Neuronal stem cell (in vitro differentiated cells): ENCODE measurements around the gene NDC1.

Experiments
- DNase-seq: peaks from one replicate; pipeline ENCODE4 v3.0.0-alpha.2; 2013; ENCODE audit warnings: low spot score
- H2AFZ ChIP-seq: one replicate; pipeline ENCODE4 v1.6.1; 2013; ENCODE audit warnings: mild to moderate bottlenecking, low read length, inconsistent platforms
- H2AK5ac ChIP-seq: 2 replicates; pipeline ENCODE4 v1.6.1; 2013; ENCODE audit warnings: low read depth, mild to moderate bottlenecking, inconsistent platforms, low read length, moderate library complexity, mixed read lengths
- H2BK120ac ChIP-seq: 2 replicates; pipeline ENCODE4 v1.6.1; 2013; ENCODE audit warnings: low read depth, mild to moderate bottlenecking, inconsistent platforms, low read length, moderate library complexity, mixed read lengths
- H2BK12ac ChIP-seq: one replicate; pipeline ENCODE4 v1.6.1; 2013; ENCODE audit warnings: low read length, inconsistent platforms
- H2BK15ac ChIP-seq: 2 replicates; pipeline ENCODE4 v1.6.1; 2013; ENCODE audit warnings: mild to moderate bottlenecking, low read length, inconsistent platforms, mixed read lengths
- H2BK5ac ChIP-seq: one replicate; pipeline ENCODE4 v1.6.1; 2013; ENCODE audit warnings: inconsistent platforms, mild to moderate bottlenecking, low read length, moderate library complexity
- H3K14ac ChIP-seq: one replicate; pipeline ENCODE4 v1.6.1; 2013; ENCODE audit warnings: low read length, inconsistent platforms
- H3K18ac ChIP-seq: 2 replicates; pipeline ENCODE4 v1.6.1; 2013; ENCODE audit warnings: low read length, inconsistent platforms
- H3K23ac ChIP-seq: 2 replicates; pipeline ENCODE4 v1.6.1; 2013; ENCODE audit warnings: low read depth, mild to moderate bottlenecking, mixed read lengths, low read length, inconsistent platforms; ENCODE audit not compliant: poor library complexity
- H3K27ac ChIP-seq: replicated peaks from 3 replicates; pipeline ENCODE4 v1.5.1; 2013; ENCODE audit warnings: low read length, inconsistent platforms
- H3K27me3 ChIP-seq, 3 experiments: 2 replicates each; pipeline ENCODE4 v1.6.1; 2013; ENCODE audit warnings: low read length in 3 of 3, mild to moderate bottlenecking in 2 of 3, inconsistent platforms in 1 of 3, low read depth in 1 of 3, mixed read lengths in 1 of 3, moderate library complexity in 1 of 3; ENCODE audit not compliant: control insufficient read depth in 3 of 3, insufficient read depth in 3 of 3
- H3K36me3 ChIP-seq, 2 donors: replicated peaks in 1 of 2; 2 replicates each; pipeline ENCODE4 v1.6.1; 2013; ENCODE audit warnings: low read length in 2 of 2; ENCODE audit not compliant: control insufficient read depth in 2 of 2, insufficient read depth in 2 of 2
- H3K4ac ChIP-seq: 2 replicates; pipeline ENCODE4 v1.6.1; 2013; ENCODE audit warnings: inconsistent platforms, mild to moderate bottlenecking, low read length, moderate library complexity
- H3K4me1 ChIP-seq, 2 donors: 1 replicate in 1 of 2; 2 replicates in 1 of 2; pipeline ENCODE4 v1.6.1; 2013; ENCODE audit warnings: low read length in 2 of 2, low read depth in 1 of 2; ENCODE audit not compliant: control insufficient read depth in 2 of 2, insufficient read depth in 1 of 2
- H3K4me2 ChIP-seq: one replicate; pipeline ENCODE4 v1.6.1; 2013; ENCODE audit warnings: mild to moderate bottlenecking, low read length, inconsistent platforms; ENCODE audit not compliant: insufficient read depth, poor library complexity, severe bottlenecking
- H3K4me3 ChIP-seq, 2 donors: 2 replicates each; pipeline ENCODE4 v1.5.1; 2013; ENCODE audit warnings: low read length in 2 of 2, mild to moderate bottlenecking in 2 of 2, inconsistent platforms in 1 of 2, moderate library complexity in 1 of 2
- H3K79me1 ChIP-seq: one replicate; pipeline ENCODE4 v1.6.1; 2013; ENCODE audit warnings: low read depth, mild to moderate bottlenecking, inconsistent platforms, low read length, moderate library complexity
- H3K9ac ChIP-seq: one replicate; pipeline ENCODE4 v1.6.1; 2013; ENCODE audit warnings: mild to moderate bottlenecking, low read depth, low read length, inconsistent platforms; ENCODE audit not compliant: poor library complexity
- H3K9me3 ChIP-seq, 2 donors: replicated peaks in 1 of 2; 2 replicates each; pipeline versions ENCODE3 to v1.6.1; 2013; ENCODE audit warnings: low read length in 2 of 2, mild to moderate bottlenecking in 2 of 2, inconsistent platforms in 1 of 2, low read depth in 1 of 2, mixed read lengths in 1 of 2, moderate library complexity in 1 of 2; ENCODE audit not compliant: control insufficient read depth in 2 of 2, insufficient read depth in 1 of 2
- H4K8ac ChIP-seq: one replicate; pipeline ENCODE4 v1.6.1; 2013; ENCODE audit warnings: low read depth, mild to moderate bottlenecking, inconsistent platforms, low read length, moderate library complexity
- H4K91ac ChIP-seq: one replicate; pipeline ENCODE4 v1.6.1; 2013; ENCODE audit warnings: low read length, low read depth, mild to moderate bottlenecking, inconsistent platforms; ENCODE audit not compliant: poor library complexity
- WGBS, 2 donors: extraction: QIAGEN DNeasy Blood & Tissue Kit; methylation state at CpG; one replicate each; pipeline ENCODE4 v1.1.7; 2013; ENCODE audit warnings: missing lambda C conversion rate in 2 of 2, mixed read lengths in 1 of 2; ENCODE audit not compliant: insufficient read length in 2 of 2, insufficient replicate concordance in 1 of 2; ENCODE audit errors: extremely low coverage in 2 of 2; 5-methylcytosine and 5-hydroxymethylcytosine counted together

NDC1 gene

DNA sequence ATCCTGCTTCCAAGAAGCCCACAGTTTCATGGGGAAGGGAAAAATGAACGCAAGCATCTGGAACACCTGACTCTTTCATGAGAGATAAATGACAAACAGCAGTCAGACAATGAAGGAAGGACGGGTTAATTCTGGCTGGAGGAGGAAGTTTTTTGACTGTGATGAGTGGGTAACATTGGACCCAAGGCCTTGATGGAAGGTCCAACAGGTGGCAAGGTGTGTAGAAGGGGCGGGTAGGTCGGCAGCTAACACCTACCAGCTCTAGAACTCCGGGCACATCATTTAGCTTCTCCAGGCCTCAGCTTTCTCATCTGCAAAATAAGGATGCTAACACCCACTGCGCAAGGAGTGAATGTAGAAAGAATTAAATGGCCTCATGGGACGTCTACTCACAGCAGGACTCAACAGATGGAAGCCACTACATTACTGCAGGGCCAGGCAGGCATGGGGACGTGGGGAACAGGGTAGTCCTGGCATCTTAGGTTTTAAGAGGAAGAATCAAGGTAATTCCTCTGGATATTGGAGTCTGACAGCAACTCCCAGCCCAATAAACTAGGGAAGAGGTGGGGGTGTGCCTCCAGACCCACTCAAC lies 112.0 kb downstream of the NDC1 start:
- Histone ChIP-seq H4K91ac (no peak overlapping the region), H3K14ac (no peak overlapping the region), H2AK5ac (no peak overlapping the region), H3K79me1 (no peaks in the 10 kb centered on the region), H3K9ac (no peak overlapping the region), H4K8ac (no peak overlapping the region), H3K4me2 (no peak overlapping the region), H2BK15ac (no peak overlapping the region), H3K27me3 (peaks cover 0 to 62% (median 0%) of the 10 kb centered on the region in 3 experiments), H3K4me1 (peaks cover 0 to 4% of the 10 kb centered on the region in 2 donors), H3K18ac (no peak overlapping the region), H3K9me3 (no peaks in the 10 kb centered on the region), H3K36me3 (no peaks in the 10 kb centered on the region), H3K23ac (no peak overlapping the region), H3K27ac (no peak overlapping the region), H2BK120ac (no peak overlapping the region), H3K4me3 (no peak overlapping the region), H2BK12ac (no peak overlapping the region), H2BK5ac (no peak overlapping the region), H3K4ac (no peak overlapping the region), H2AFZ (no peak overlapping the region)
- no peak for DNase-seq
- WGBS, 2 donors = no CpG with 5 or more reads among the region's 8 CpGs

DNA sequence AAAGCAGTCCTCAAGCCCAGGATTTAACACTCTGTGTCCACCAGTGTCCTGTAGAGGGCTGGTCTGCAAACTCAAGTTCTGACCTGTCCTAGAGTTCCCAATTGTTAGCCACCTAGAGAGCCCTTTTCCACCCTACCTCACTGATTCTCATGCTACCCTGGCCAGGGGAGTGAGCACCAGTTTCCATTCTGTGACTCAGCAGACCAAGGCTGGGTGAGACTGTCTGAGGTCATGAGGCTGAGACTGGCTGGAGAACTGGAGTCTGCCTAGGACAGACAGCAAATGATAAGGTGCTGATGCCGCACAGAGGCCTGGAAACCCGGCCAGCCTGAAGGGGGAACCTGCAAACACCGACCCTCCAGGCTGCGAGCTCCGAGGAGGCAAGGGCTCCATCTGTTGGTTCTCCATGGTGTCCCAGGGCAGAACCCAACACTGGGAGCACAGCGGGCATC lies 112.8 kb downstream of the NDC1 start:
- H2BK120ac ChIP-seq = no peak overlapping the region
- no peak overlapping the region for H2AK5ac ChIP-seq
- no peak overlapping the region for H3K23ac ChIP-seq
- H3K79me1 ChIP-seq = no peaks in the 10 kb centered on the region
- peaks cover 0 to 4% of the 10 kb centered on the region in 2 donors for H3K4me1 ChIP-seq
- H3K4me2 ChIP-seq = no peak overlapping the region
- no peak overlapping the region for H4K91ac ChIP-seq
- H2BK5ac ChIP-seq = no peak overlapping the region
- no peak overlapping the region for H3K4ac ChIP-seq
- no peak overlapping the region for H2BK12ac ChIP-seq
- no peak for DNase-seq
- H3K9ac ChIP-seq = no peak overlapping the region
- no peak overlapping the region for H2AFZ ChIP-seq
- H3K18ac ChIP-seq = no peak overlapping the region
- no peak overlapping the region for H3K14ac ChIP-seq
- H2BK15ac ChIP-seq = no peak overlapping the region
- no CpG with 5 or more reads among the region's 6 CpGs for WGBS, 2 donors
- H3K36me3 ChIP-seq = no peaks in the 10 kb centered on the region
- no peak overlapping the region for H3K27ac ChIP-seq
- H3K27me3 ChIP-seq = peaks cover 0 to 58% (median 0%) of the 10 kb centered on the region in 3 experiments
- H3K4me3 ChIP-seq = no peak overlapping the region
- no peaks in the 10 kb centered on the region for H3K9me3 ChIP-seq
- H4K8ac ChIP-seq = no peak overlapping the region

DNA sequence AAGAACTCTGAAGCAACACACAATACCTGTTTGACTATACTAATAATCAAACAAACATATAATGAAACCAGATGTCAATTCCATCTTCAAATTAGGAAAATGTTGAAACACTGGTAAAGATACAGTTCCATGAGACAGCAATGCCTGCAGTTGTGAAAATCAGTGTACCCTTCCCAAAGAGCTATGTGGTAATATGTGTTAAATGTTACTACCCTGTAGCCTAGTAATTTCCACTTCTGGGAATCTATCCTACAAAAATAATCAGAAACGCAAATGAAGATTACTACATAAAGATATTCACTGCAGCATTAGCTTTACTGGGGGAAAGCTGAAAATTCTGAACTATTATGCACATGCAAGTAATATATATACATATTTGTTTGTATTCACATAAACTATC lies 116.1 kb downstream of the NDC1 start:
- no peak overlapping the region for H3K4me2 ChIP-seq
- no CpG with 5 or more reads among the region's 1 CpG for WGBS, 2 donors
- no peak overlapping the region for H3K23ac ChIP-seq
- H3K4me1 ChIP-seq = peaks cover 0 to 4% of the 10 kb centered on the region in 2 donors
- H3K9me3 ChIP-seq = no peaks in the 10 kb centered on the region
- no peak overlapping the region for H3K27ac ChIP-seq
- H2BK120ac ChIP-seq = no peak overlapping the region
- no peak for DNase-seq
- H3K27me3 ChIP-seq = peaks cover 0 to 41% (median 0%) of the 10 kb centered on the region in 3 experiments
- H3K36me3 ChIP-seq = no peaks in the 10 kb centered on the region
- H3K79me1 ChIP-seq = no peaks in the 10 kb centered on the region
- no peak overlapping the region for H2BK15ac ChIP-seq
- H3K9ac ChIP-seq = no peak overlapping the region
- no peak overlapping the region for H3K4ac ChIP-seq
- H3K18ac ChIP-seq = no peak overlapping the region
- H3K14ac ChIP-seq = no peak overlapping the region
- H2BK12ac ChIP-seq = no peak overlapping the region
- H4K91ac ChIP-seq = no peak overlapping the region
- no peak overlapping the region for H2AFZ ChIP-seq
- no peak overlapping the region for H2BK5ac ChIP-seq
- no peak overlapping the region for H4K8ac ChIP-seq
- H2AK5ac ChIP-seq = no peak overlapping the region
- H3K4me3 ChIP-seq = no peak overlapping the region

DNA sequence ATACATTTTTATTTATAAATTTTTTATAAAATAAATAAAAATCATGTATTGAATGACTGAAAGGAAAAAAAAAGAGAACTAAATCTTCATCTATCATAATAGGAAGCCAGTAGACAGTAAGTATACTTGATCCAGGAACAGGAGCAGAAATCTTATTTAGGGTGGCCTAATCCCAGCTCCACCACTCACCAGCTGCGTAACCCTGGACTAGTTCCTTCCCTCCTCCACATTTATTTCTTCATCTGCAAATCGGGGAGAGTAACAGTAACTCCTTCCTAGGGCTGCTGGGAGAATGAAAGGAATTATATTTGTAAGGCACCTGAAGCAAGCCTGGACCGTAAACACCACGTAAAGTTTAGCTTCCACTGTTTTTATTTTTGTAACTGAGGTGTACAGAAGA lies 117.0 kb downstream of the NDC1 start:
- Histone ChIP-seq H2AK5ac (no peak overlapping the region), H3K9me3 (no peaks in the 10 kb centered on the region), H3K23ac (no peak overlapping the region), H3K9ac (no peak overlapping the region), H3K4me3 (no peak overlapping the region), H4K91ac (no peak overlapping the region), H2BK120ac (no peak overlapping the region), H2BK5ac (no peak overlapping the region), H3K18ac (no peak overlapping the region), H3K27me3 (peaks cover 0 to 39% (median 0%) of the 10 kb centered on the region in 3 experiments), H4K8ac (no peak overlapping the region), H2BK15ac (no peak overlapping the region), H3K14ac (no peak overlapping the region), H3K4ac (no peak overlapping the region), H3K4me1 (peaks cover 0 to 4% of the 10 kb centered on the region in 2 donors), H3K79me1 (no peaks in the 10 kb centered on the region), H3K36me3 (no peaks in the 10 kb centered on the region), H2AFZ (no peak overlapping the region), H3K27ac (no peak overlapping the region), H3K4me2 (no peak overlapping the region), H2BK12ac (no peak overlapping the region)
- DNase-seq = no peak
- WGBS, 2 donors = no CpG with 5 or more reads among the region's 4 CpGs
